H9 (cell line): ENCODE results near the gene IRF6. TPM values are rescaled to one million over a fixed set of nuclear protein-coding genes. Genes with fewer than 3 reads are reported as not detected.

Experiments used
- DNase-seq: peaks from one replicate; pipeline ENCODE4 v3.0.0-alpha.2; 2017
- H2AFZ ChIP-seq: one replicate; pipeline ENCODE4 v1.6.1; 2013; ENCODE audit warnings: mild to moderate bottlenecking, low read length, control low read depth, moderate library complexity
- H2AK5ac ChIP-seq: 2 replicates; pipeline ENCODE4 v1.6.1; 2013; ENCODE audit warnings: low read length, control low read depth, mixed read lengths; ENCODE audit not compliant: insufficient read length
- H2BK120ac ChIP-seq: one replicate; pipeline ENCODE4 v1.6.1; 2013; ENCODE audit warnings: low read depth, mild to moderate bottlenecking, low read length, control low read depth, inconsistent platforms; ENCODE audit not compliant: poor library complexity, severe bottlenecking
- H2BK12ac ChIP-seq: 2 replicates; pipeline ENCODE4 v1.6.1; 2013; ENCODE audit warnings: low read length, control low read depth, mixed read lengths, low read depth; ENCODE audit not compliant: insufficient read length
- H2BK15ac ChIP-seq: 2 replicates; pipeline ENCODE4 v1.6.1; 2013; ENCODE audit warnings: low read depth, low read length, control low read depth
- H2BK20ac ChIP-seq: one replicate; pipeline ENCODE4 v1.6.1; 2013; ENCODE audit warnings: low read depth, mild to moderate bottlenecking, low read length, control low read depth, inconsistent platforms; ENCODE audit not compliant: poor library complexity, severe bottlenecking
- H2BK5ac ChIP-seq: 2 replicates; pipeline ENCODE4 v1.6.1; 2013; ENCODE audit warnings: low read length, control low read depth, mixed read lengths; ENCODE audit not compliant: insufficient read length
- H3K14ac ChIP-seq: 2 replicates; pipeline ENCODE4 v1.6.1; 2013; ENCODE audit warnings: low read length, control low read depth; ENCODE audit not compliant: insufficient read depth
- H3K18ac ChIP-seq: 2 replicates; pipeline ENCODE4 v1.6.1; 2013; ENCODE audit warnings: low read depth, mild to moderate bottlenecking, mixed read lengths, low read length, control low read depth; ENCODE audit not compliant: insufficient read length
- H3K23ac ChIP-seq: 2 replicates; pipeline ENCODE4 v1.6.1; 2013; ENCODE audit warnings: low read length, control low read depth, mixed read lengths, low read depth; ENCODE audit not compliant: insufficient read length
- H3K23me2 ChIP-seq: 2 replicates; pipeline ENCODE4 v1.6.1; 2013; ENCODE audit warnings: low read depth, mild to moderate bottlenecking, mixed read lengths, low read length, control low read depth; ENCODE audit not compliant: insufficient read length, poor library complexity, severe bottlenecking
- H3K27ac ChIP-seq: 2 replicates; pipeline ENCODE4 v1.5.1; 2013; ENCODE audit warnings: low read length, control low read depth, mixed read lengths, low read depth; ENCODE audit not compliant: insufficient read length
- H3K27me3 ChIP-seq: 2 replicates; pipeline ENCODE4 v1.6.1; 2013; ENCODE audit warnings: low read length, control low read depth, inconsistent platforms; ENCODE audit not compliant: insufficient read depth
- H3K4ac ChIP-seq: 2 replicates; pipeline ENCODE4 v1.6.1; 2013; ENCODE audit warnings: low read depth, mild to moderate bottlenecking, control low read depth, inconsistent platforms, low read length, moderate library complexity
- H3K4me1 ChIP-seq: 2 replicates; pipeline ENCODE4 v1.6.1; 2013; ENCODE audit warnings: low read length, control low read depth, inconsistent platforms; ENCODE audit not compliant: insufficient read depth
- H3K4me2 ChIP-seq: 2 replicates; pipeline ENCODE4 v1.6.1; 2013; ENCODE audit warnings: low read length, control low read depth, mixed read lengths; ENCODE audit not compliant: insufficient read length, insufficient read depth
- H3K56ac ChIP-seq: 2 replicates; pipeline ENCODE4 v1.6.1; 2013; ENCODE audit warnings: low read depth, mild to moderate bottlenecking, mixed read lengths, low read length, control low read depth; ENCODE audit not compliant: insufficient read length
- H3K79me1 ChIP-seq: 2 replicates; pipeline ENCODE4 v1.6.1; 2013; ENCODE audit warnings: low read depth, mild to moderate bottlenecking, moderate library complexity, low read length, control low read depth, inconsistent platforms; ENCODE audit not compliant: insufficient read depth, poor library complexity, severe bottlenecking
- H3K79me2 ChIP-seq: 2 replicates; pipeline ENCODE4 v1.6.1; 2013; ENCODE audit warnings: low read length, control low read depth, inconsistent platforms; ENCODE audit not compliant: insufficient read depth
- H3K9ac ChIP-seq: 2 replicates; pipeline ENCODE4 v1.6.1; 2013; ENCODE audit warnings: low read length, control low read depth, mixed read lengths; ENCODE audit not compliant: insufficient read length; ENCODE audit errors: extremely low read depth
- H3K9me3 ChIP-seq: one replicate; pipeline ENCODE4 v1.6.1; 2013; ENCODE audit warnings: low read depth, low read length, inconsistent platforms; ENCODE audit not compliant: control insufficient read depth
- H3T11ph ChIP-seq: one replicate; pipeline ENCODE4 v1.6.1; 2013; ENCODE audit warnings: mild to moderate bottlenecking, low read length, control low read depth, inconsistent platforms
- H4K20me1 ChIP-seq: one replicate; pipeline ENCODE4 v1.6.1; 2013; ENCODE audit not compliant: control insufficient read depth, insufficient read length, insufficient read depth
- H4K5ac ChIP-seq: 2 replicates; pipeline ENCODE4 v1.6.1; 2013; ENCODE audit warnings: low read depth, mild to moderate bottlenecking, mixed read lengths, low read length, control low read depth; ENCODE audit not compliant: insufficient read length
- H4K8ac ChIP-seq: replicated peaks from 2 replicates; pipeline ENCODE4 v1.6.1; 2013; ENCODE audit warnings: low read length, control low read depth, mixed read lengths, low read depth; ENCODE audit not compliant: insufficient read length
- H4K91ac ChIP-seq: 2 replicates; pipeline ENCODE4 v1.6.1; 2013; ENCODE audit warnings: low read depth, mild to moderate bottlenecking, moderate library complexity, mixed read lengths, low read length, control low read depth; ENCODE audit not compliant: insufficient read length
- H3K27ac Mint-ChIP-seq, 3 experiments: 2 replicates in 2 of 3; 3 replicates in 1 of 3; pipeline ENCODE4 v1.8.0; 2020 to 2021; ENCODE audit warnings: mixed read lengths in 3 of 3, mild to moderate bottlenecking in 1 of 3, moderate library complexity in 1 of 3
- H3K27me3 Mint-ChIP-seq: 2 replicates; pipeline ENCODE4 v1.8.0; 2021; ENCODE audit warnings: low read depth, mild to moderate bottlenecking, moderate library complexity, mixed read lengths
- H3K36me3 Mint-ChIP-seq, 3 experiments: 2 replicates in 2 of 3; 3 replicates in 1 of 3; pipeline ENCODE4 v1.8.0; 2020 to 2021; ENCODE audit warnings: low read depth in 3 of 3, mixed read lengths in 3 of 3; ENCODE audit not compliant: insufficient read depth in 1 of 3
- H3K4me1 Mint-ChIP-seq, 2 experiments: 2 replicates each; pipeline ENCODE4 v1.8.0; 2020; ENCODE audit warnings: mixed read lengths in 2 of 2
- H3K4me3 Mint-ChIP-seq, 2 experiments: 2 replicates in 1 of 2; 3 replicates in 1 of 2; pipeline ENCODE4 v1.8.0; 2020 to 2021; ENCODE audit warnings: mild to moderate bottlenecking in 2 of 2, mixed read lengths in 2 of 2, moderate library complexity in 1 of 2
- H3K9me3 Mint-ChIP-seq, 2 experiments: 2 replicates in 1 of 2; 3 replicates in 1 of 2; pipeline ENCODE4 v1.8.0; 2020; ENCODE audit warnings: mild to moderate bottlenecking in 2 of 2, mixed read lengths in 2 of 2, moderate library complexity in 1 of 2
- WGBS: extraction: QIAGEN DNeasy Blood & Tissue Kit; methylation state at CpG from one replicate; pipeline ENCODE4 v1.1.7; 2013; ENCODE audit warnings: missing lambda C conversion rate, low lambda C conversion rate, mixed read lengths; ENCODE audit not compliant: insufficient read length; ENCODE audit errors: extremely low coverage; 5-methylcytosine and 5-hydroxymethylcytosine counted together
- total RNA-seq: library from RNA; stranded (reverse); gene quantifications from 2 replicates; pipeline ENCODE4 v1.2.1, GENCODE V29; 2021
- TF ChIP-seq, protein P1 (sequence below): fragments of 200-600 bp; sonication (generic); conservative IDR thresholded peaks from 3 replicates; pipeline ENCODE4 v1.8.0; 2021; ENCODE audit warnings: antibody characterized with exemption, mild to moderate bottlenecking

Gene IRF6
- total RNA-seq, 1 experiment from 2014 or later: 7.1 TPM

DNA sequence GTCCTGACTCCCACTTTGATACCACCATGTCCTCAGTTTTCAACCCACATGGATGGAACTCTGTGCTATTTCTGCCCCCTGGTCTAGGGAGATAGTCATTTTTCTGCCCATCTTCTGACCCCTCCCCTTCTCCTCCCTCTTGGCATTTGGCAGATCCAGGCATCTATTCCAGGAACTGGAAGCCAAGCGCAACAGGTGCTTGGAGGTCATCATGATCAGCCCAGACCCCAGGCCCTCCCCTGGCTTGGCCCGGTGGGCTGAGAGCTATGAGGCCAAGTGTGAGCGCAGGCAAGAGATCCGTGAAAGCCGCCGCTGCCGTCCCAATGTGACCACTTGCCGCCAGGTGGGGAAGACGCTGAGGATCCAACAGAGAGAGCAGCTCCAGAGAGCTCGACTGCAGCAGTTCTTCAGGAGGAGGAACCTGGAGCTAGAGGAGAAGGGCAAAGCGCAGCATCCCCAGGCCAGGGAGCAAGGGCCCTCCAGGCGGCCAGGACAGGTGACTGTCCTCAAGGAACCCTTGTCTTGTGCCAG is 46.0 kb downstream of the IRF6 start:
- no peak overlapping the region for H3T11ph ChIP-seq

More for the DNA sequence above, 46.0 kb downstream of the IRF6 start:
- Histone ChIP-seq H3K4me1 (no peaks in the 10 kb centered on the region), H3K23me2 (no peaks in the 10 kb centered on the region), H4K5ac (no peak overlapping the region), H3K14ac (no peak overlapping the region), H2BK20ac (no peak overlapping the region), H2AFZ (no peak overlapping the region), H3K9me3 (no peaks in the 10 kb centered on the region), H3K9ac (no peak overlapping the region), H2BK12ac (no peak overlapping the region), H2BK5ac (no peak overlapping the region), H3K27ac (no peak overlapping the region), H4K91ac (no peak overlapping the region), H3K23ac (no peak overlapping the region), H3K27me3 (no peaks in the 10 kb centered on the region), H3K4me2 (no peak overlapping the region), H3K4ac (no peak overlapping the region), H2AK5ac (no peak overlapping the region), H4K8ac (no peak overlapping the region), H3K79me1 (no peaks in the 10 kb centered on the region), H3K56ac (no peak overlapping the region), H2BK15ac (no peak overlapping the region), H2BK120ac (no peak overlapping the region), H4K20me1 (no peaks in the 10 kb centered on the region), H3K18ac (no peak overlapping the region), H3K79me2 (no peaks in the 10 kb centered on the region)
- DNase-seq: no peak
- no peak overlapping the region for H3K27ac Mint-ChIP-seq
- H3K9me3 Mint-ChIP-seq: no peaks in the 10 kb centered on the region; a peak in 1 of 5 replicates
- H3K36me3 Mint-ChIP-seq: no peaks in the 10 kb centered on the region
- H3K4me1 Mint-ChIP-seq: no peaks in the 10 kb centered on the region
- no peak overlapping the region for H3K4me3 Mint-ChIP-seq
- TF ChIP-seq, protein P1, sequence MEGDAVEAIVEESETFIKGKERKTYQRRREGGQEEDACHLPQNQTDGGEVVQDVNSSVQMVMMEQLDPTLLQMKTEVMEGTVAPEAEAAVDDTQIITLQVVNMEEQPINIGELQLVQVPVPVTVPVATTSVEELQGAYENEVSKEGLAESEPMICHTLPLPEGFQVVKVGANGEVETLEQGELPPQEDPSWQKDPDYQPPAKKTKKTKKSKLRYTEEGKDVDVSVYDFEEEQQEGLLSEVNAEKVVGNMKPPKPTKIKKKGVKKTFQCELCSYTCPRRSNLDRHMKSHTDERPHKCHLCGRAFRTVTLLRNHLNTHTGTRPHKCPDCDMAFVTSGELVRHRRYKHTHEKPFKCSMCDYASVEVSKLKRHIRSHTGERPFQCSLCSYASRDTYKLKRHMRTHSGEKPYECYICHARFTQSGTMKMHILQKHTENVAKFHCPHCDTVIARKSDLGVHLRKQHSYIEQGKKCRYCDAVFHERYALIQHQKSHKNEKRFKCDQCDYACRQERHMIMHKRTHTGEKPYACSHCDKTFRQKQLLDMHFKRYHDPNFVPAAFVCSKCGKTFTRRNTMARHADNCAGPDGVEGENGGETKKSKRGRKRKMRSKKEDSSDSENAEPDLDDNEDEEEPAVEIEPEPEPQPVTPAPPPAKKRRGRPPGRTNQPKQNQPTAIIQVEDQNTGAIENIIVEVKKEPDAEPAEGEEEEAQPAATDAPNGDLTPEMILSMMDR: no peak
- WGBS: no CpG with 5 or more reads among the region's 12 CpGs
- H3K27me3 Mint-ChIP-seq: peaks cover 37% of the 10 kb centered on the region
